GM18505 (cell line): ENCODE data around the gene PRIMA1.

ENCODE experiments used
- ATAC-seq: cut with Tn5 transposase; IDR thresholded peaks from one replicate; pipeline ENCODE4 v1.9.1; 2021; ENCODE audit not compliant: unreplicated experiment
- POLR2A ChIP-seq: IDR thresholded peaks from 4 replicates; pipeline ENCODE4 v1.6.1; 2011; ENCODE audit warnings: borderline replicate concordance; ENCODE audit not compliant: insufficient read depth, insufficient read length; ENCODE audit errors: extremely low read depth

PRIMA1 gene

GRCh38 chr14:93693914-93694313 lies 94.4 kb downstream of the PRIMA1 start:
- no peak for TF ChIP-seq POLR2A
- no peak for ATAC-seq

GRCh38 chr14:93691042-93691780 lies 97.1 kb downstream of the PRIMA1 start:
- no peak for ATAC-seq

GRCh38 chr14:93690146-93690545 lies 98.1 kb downstream of the PRIMA1 start:
- TF ChIP-seq POLR2A, result no peak
- no peak for ATAC-seq

More at GRCh38 chr14:93691042-93691780, 97.1 kb downstream of the PRIMA1 start:
- TF ChIP-seq POLR2A, result no peak

GRCh38 chr14:93688820-93689219 lies 99.5 kb downstream of the PRIMA1 start:
- no peak for TF ChIP-seq POLR2A
- no peak for ATAC-seq

GRCh38 chr14:93688239-93688666 lies 100.0 kb downstream of the PRIMA1 start:
- no peak for ATAC-seq

GRCh38 chr14:93686268-93686667 lies 102.0 kb downstream of the PRIMA1 start:
- no peak for ATAC-seq
- no peak for TF ChIP-seq POLR2A

More at GRCh38 chr14:93688239-93688666, 100.0 kb downstream of the PRIMA1 start:
- no peak for TF ChIP-seq POLR2A

- no peak for TF ChIP-seq POLR2A
- ATAC-seq, result no peak
Observed at GRCh38 chr14:93685121-93685895, 103.0 kb downstream of the PRIMA1 start.

- ATAC-seq, result no peak
- no peak for TF ChIP-seq POLR2A
Observed at GRCh38 chr14:93683226-93683625, 105.1 kb downstream of the PRIMA1 start.

- no peak for TF ChIP-seq POLR2A
Observed at GRCh38 chr14:93682459-93682858, 105.8 kb downstream of the PRIMA1 start.

GRCh38 chr14:93676416-93676958 lies 111.8 kb downstream of the PRIMA1 start:
- no peak for ATAC-seq
- no peak for TF ChIP-seq POLR2A

More at GRCh38 chr14:93682459-93682858, 105.8 kb downstream of the PRIMA1 start:
- no peak for ATAC-seq

- no peak for ATAC-seq
- TF ChIP-seq POLR2A, result no peak
Observed at GRCh38 chr14:93675651-93676050, 112.6 kb downstream of the PRIMA1 start.

GRCh38 chr14:93674343-93674742 lies 113.9 kb downstream of the PRIMA1 start:
- no peak for TF ChIP-seq POLR2A
- no peak for ATAC-seq

- ATAC-seq, result no peak
Observed at GRCh38 chr14:93669632-93670031, 118.7 kb downstream of the PRIMA1 start.

More at GRCh38 chr14:93669632-93670031, 118.7 kb downstream of the PRIMA1 start:
- no peak for TF ChIP-seq POLR2A
